Measurements from ENCODE around the gene TWF2.

- TF ChIP-seq, protein P1, sequence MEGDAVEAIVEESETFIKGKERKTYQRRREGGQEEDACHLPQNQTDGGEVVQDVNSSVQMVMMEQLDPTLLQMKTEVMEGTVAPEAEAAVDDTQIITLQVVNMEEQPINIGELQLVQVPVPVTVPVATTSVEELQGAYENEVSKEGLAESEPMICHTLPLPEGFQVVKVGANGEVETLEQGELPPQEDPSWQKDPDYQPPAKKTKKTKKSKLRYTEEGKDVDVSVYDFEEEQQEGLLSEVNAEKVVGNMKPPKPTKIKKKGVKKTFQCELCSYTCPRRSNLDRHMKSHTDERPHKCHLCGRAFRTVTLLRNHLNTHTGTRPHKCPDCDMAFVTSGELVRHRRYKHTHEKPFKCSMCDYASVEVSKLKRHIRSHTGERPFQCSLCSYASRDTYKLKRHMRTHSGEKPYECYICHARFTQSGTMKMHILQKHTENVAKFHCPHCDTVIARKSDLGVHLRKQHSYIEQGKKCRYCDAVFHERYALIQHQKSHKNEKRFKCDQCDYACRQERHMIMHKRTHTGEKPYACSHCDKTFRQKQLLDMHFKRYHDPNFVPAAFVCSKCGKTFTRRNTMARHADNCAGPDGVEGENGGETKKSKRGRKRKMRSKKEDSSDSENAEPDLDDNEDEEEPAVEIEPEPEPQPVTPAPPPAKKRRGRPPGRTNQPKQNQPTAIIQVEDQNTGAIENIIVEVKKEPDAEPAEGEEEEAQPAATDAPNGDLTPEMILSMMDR (IDR thresholded peaks at IDR 0.05; ENCODE audit: low read depth, low read length), result no peak
- no peak for TF ChIP-seq EZH2phosphoT487 (IDR thresholded peaks at IDR 0.05; ENCODE audit: low read depth)
These were observed 13.3 kb downstream of the TWF2 start, which contains the start of gene TLR9 for GRCh38 chr3:52225452-52226228.

All from OCI-LY3 (cell line).